Osteoblast (primary cell): ENCODE data around the gene AOC2. TPM values are rescaled to one million over a fixed set of nuclear protein-coding genes. Genes with fewer than 3 reads are reported as not detected.
"Not testable (repeated sequence)": the region's sequence is repeated elsewhere in the genome, so short reads cannot be mapped to it uniquely, and the experiment has no call there.

Source experiments
- DNase-seq: peaks from one replicate; pipeline ENCODE4 v3.0.0; 2011; ENCODE audit warnings: low spot score, mixed read lengths; ENCODE audit not compliant: insufficient read length; ENCODE audit errors: missing footprints
- H2AFZ ChIP-seq: 2 replicates; pipeline ENCODE4 v1.6.0; 2011; ENCODE audit warnings: mild to moderate bottlenecking, low read length
- H3K27ac ChIP-seq: 2 replicates; pipeline ENCODE4 v1.5.1; 2011; ENCODE audit warnings: mild to moderate bottlenecking, low read depth, low read length, moderate library complexity
- H3K27me3 ChIP-seq: 2 replicates; pipeline ENCODE4 v1.6.0; 2012; ENCODE audit warnings: mild to moderate bottlenecking, control low read depth, inconsistent platforms, low read length, moderate library complexity; ENCODE audit not compliant: insufficient read depth
- H3K36me3 ChIP-seq: 2 replicates; pipeline ENCODE4 v1.5.1; 2011; ENCODE audit warnings: mild to moderate bottlenecking, low read length, control low read depth, moderate library complexity; ENCODE audit not compliant: insufficient read depth
- H3K4me1 ChIP-seq: 2 replicates; pipeline ENCODE4 v1.5.1; 2011; ENCODE audit warnings: mild to moderate bottlenecking, low read length, control low read depth, moderate library complexity; ENCODE audit not compliant: insufficient read depth
- H3K4me2 ChIP-seq: 2 replicates; pipeline ENCODE4 v1.6.0; 2011; ENCODE audit warnings: mild to moderate bottlenecking, low read length; ENCODE audit not compliant: insufficient read depth
- H3K4me3 ChIP-seq: fragments of 200-600 bp; sonication (generic); 3 replicates; pipeline ENCODE4 v1.5.1; 2012; ENCODE audit warnings: mild to moderate bottlenecking, low read length, inconsistent platforms; ENCODE audit not compliant: insufficient read depth
- H3K79me2 ChIP-seq: 2 replicates; pipeline ENCODE4 v1.6.0; 2012; ENCODE audit warnings: mild to moderate bottlenecking, low read length, control low read depth, inconsistent platforms; ENCODE audit not compliant: insufficient read depth
- H3K9me3 ChIP-seq: 2 replicates; pipeline ENCODE4 v1.5.1; 2011; ENCODE audit warnings: low read depth, low read length, control low read depth
- H4K20me1 ChIP-seq: 2 replicates; pipeline ENCODE4 v1.6.0; 2012; ENCODE audit warnings: mild to moderate bottlenecking, low read length, control low read depth; ENCODE audit not compliant: insufficient read depth
- CTCF ChIP-seq: IDR thresholded peaks from 2 replicates; pipeline ENCODE4 v1.5.1; 2011; ENCODE audit warnings: mild to moderate bottlenecking, low read depth, low read length, moderate library complexity; ENCODE audit errors: extremely low read depth
- total RNA-seq: library from RNA; depleted of rRNA; stranded (reverse); fragments of >200 nt; gene quantifications from 2 replicates; pipeline ENCODE4 v1.2.3, GENCODE V29; 2012

The AOC2 gene
- total RNA-seq, 1 donor, result 0.72 TPM

DNA sequence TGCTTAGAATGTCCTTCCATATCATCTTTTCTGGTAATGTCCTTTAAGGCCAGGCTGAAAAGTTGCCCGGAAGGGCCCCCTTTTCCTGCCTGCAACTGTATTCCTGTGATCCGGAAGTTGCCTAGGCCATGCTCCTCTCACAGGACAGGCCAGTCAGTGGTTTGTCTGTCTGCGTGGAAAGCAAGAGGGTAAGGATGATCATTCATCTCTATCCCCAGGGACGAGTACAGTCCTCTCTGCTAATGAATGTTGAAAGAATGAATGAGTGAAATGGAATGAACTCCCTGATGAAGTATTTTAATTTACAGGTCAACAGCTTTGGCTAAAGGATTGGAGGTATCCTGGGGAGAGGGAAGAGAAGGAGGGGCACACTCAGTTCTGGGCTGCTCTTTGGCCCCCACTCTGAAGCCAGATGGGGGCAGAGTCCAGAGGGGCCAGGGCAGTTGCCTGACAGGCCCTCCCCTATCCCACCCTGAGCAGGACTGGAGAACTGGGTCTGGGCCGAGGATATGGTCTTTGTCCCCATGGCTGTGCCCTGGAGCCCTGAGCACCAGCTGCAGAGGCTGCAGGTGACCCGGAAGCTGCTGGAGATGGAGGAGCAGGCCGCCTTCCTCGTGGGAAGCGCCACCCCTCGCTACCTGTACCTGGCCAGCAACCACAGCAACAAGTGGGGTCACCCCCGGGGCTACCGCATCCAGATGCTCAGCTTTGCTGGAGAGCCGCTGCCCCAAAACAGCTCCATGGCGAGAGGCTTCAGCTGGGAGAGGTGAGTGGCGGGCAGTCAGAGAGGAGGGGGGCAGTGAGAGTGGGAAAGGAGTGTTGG, 9.8 kb downstream of the AOC2 start:
- H3K4me2 ChIP-seq, result no peak overlapping the region
- no peaks in the 10 kb centered on the region for H4K20me1 ChIP-seq
- no peaks in the 10 kb centered on the region for H3K79me2 ChIP-seq
- H3K4me3 ChIP-seq, result no peak overlapping the region
- no peaks in the 10 kb centered on the region for H3K36me3 ChIP-seq
- TF ChIP-seq CTCF, result no peak
- DNase-seq, result no peak
- no peaks in the 10 kb centered on the region for H3K4me1 ChIP-seq
- peaks cover 15% of the 10 kb centered on the region for H3K27me3 ChIP-seq
- H2AFZ ChIP-seq, result no peak overlapping the region
- no peak overlapping the region for H3K27ac ChIP-seq
- H3K9me3 ChIP-seq, result no peaks in the 10 kb centered on the region

DNA sequence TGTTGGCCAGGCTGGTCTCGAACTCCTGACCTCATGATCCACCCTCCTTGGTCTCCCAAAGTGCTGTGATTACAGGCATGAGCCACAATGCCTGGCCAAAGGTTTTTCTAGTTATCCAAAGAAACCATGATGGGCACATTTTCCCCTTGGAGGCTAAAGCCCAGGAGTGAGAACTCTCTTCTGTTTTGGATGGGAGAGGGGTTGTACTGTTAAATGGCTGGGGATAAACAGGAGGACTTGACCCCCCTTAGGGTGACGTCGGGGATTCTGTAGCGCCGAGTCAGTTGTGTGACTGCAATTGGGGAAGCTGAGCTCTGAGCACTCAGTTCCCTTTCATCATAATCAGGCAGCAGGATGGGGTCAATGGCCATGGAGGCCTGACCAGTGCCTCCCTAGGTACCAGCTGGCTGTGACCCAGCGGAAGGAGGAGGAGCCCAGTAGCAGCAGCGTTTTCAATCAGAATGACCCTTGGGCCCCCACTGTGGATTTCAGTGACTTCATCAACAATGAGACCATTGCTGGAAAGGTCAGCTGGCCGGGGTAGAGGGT, 10.7 kb downstream of the AOC2 start:
- peaks cover 6% of the 10 kb centered on the region for H3K27me3 ChIP-seq
- TF ChIP-seq CTCF, result no peak
- H2AFZ ChIP-seq, result no peak overlapping the region
- H3K79me2 ChIP-seq, result no peaks in the 10 kb centered on the region
- H3K36me3 ChIP-seq, result no peaks in the 10 kb centered on the region
- no peaks in the 10 kb centered on the region for H3K9me3 ChIP-seq
- H3K4me2 ChIP-seq, result no peak overlapping the region
- H3K27ac ChIP-seq, result no peak overlapping the region
- DNase-seq, result no peak
- no peak overlapping the region for H3K4me3 ChIP-seq
- no peaks in the 10 kb centered on the region for H3K4me1 ChIP-seq
- H4K20me1 ChIP-seq, result no peaks in the 10 kb centered on the region

GRCh38 chr17:42856093-42856492, 11.7 kb downstream of the AOC2 start:
- not testable (repeated sequence) for DNase-seq, H3K27ac ChIP-seq, H3K4me3 ChIP-seq, H3K36me3 ChIP-seq, H3K9me3 ChIP-seq, H3K27me3 ChIP-seq, H4K20me1 ChIP-seq, H2AFZ ChIP-seq, H3K4me1 ChIP-seq, H3K4me2 ChIP-seq, H3K79me2 ChIP-seq

DNA sequence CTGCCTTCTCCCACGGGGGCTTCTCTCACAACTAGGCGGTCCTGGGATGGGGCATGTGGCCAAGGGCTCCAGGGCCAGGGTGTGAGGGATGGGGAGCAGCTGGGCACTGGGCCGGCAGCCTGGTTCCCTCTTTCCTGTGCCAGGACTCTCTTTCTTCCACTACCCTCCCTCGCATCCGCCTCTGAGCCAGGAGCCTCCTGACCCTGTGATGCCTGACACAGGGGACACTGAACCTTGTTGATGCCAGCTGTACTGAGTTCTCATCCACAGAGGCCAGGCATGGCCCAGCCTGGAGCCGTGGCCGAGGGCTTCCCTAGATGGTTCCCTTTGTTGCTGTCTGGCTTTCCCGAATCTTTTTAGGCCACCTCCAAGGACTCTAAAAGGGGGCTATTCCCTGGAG, 12.1 kb downstream of the AOC2 start:
- H3K9me3 ChIP-seq, DNase-seq, H3K27ac ChIP-seq, H3K79me2 ChIP-seq, H3K4me3 ChIP-seq, H3K36me3 ChIP-seq, H2AFZ ChIP-seq, H3K4me1 ChIP-seq, H4K20me1 ChIP-seq, H3K27me3 ChIP-seq, H3K4me2 ChIP-seq: not testable (repeated sequence)

DNA sequence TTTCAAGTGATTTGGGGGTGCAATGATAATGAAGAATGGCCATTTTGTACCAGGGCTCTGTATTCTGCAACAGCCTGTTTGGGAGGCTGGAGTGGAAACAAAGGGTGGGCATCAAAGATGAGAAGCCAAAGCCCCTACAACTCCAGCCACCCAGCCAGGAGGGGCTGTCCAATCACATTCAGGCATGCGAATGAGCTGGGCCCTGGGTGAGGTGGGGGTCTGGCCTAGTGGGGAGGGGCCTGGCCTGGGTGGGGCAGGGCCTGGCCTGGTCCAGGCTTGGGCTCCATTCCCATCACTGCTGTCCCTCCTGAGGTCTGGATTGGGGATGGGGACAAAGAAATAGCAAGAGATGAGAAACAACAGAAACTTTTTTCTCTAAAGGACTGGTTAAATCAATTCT, 13.0 kb downstream of the AOC2 start:
- Histone ChIP-seq H3K27ac (no peak overlapping the region), H3K27me3 (no peaks in the 10 kb centered on the region), H2AFZ (no peak overlapping the region), H4K20me1 (no peaks in the 10 kb centered on the region), H3K4me1 (no peaks in the 10 kb centered on the region), H3K79me2 (no peaks in the 10 kb centered on the region), H3K9me3 (no peaks in the 10 kb centered on the region), H3K36me3 (no peaks in the 10 kb centered on the region), H3K4me3 (no peak overlapping the region), H3K4me2 (no peak overlapping the region)
- no peak for DNase-seq
- no peak for TF ChIP-seq CTCF
